Nephron progenitor cell (in vitro differentiated cells): ENCODE measurements around the gene SEMA3F.

Source experiments
- DNase-seq: peaks from one replicate; pipeline ENCODE4 v3.0.0; 2021
- H3K27ac Mint-ChIP-seq: 2 replicates; pipeline ENCODE4 v1.8.0; 2021; ENCODE audit warnings: mild to moderate bottlenecking, moderate library complexity, mixed read lengths
- H3K27me3 Mint-ChIP-seq: 2 replicates; pipeline ENCODE4 v1.8.0; 2021; ENCODE audit warnings: mild to moderate bottlenecking, low read depth, mixed read lengths; ENCODE audit not compliant: poor library complexity
- H3K36me3 Mint-ChIP-seq: 2 replicates; pipeline ENCODE4 v1.8.0; 2021; ENCODE audit warnings: low read depth, mixed read lengths
- H3K4me1 Mint-ChIP-seq: 2 replicates; pipeline ENCODE4 v1.8.0; 2021; ENCODE audit warnings: mixed read lengths
- H3K4me3 Mint-ChIP-seq: 2 replicates; pipeline ENCODE4 v1.8.0; 2021; ENCODE audit warnings: mild to moderate bottlenecking, moderate library complexity, mixed read lengths
- H3K9me3 Mint-ChIP-seq: 2 replicates; pipeline ENCODE4 v1.8.0; 2021; ENCODE audit warnings: mild to moderate bottlenecking, moderate library complexity, mixed read lengths
- CTCF ChIP-seq: fragments of 200-600 bp; sonication (generic); IDR thresholded peaks from 2 replicates; pipeline ENCODE4 v1.5.0; 2021; ENCODE audit warnings: antibody characterized with exemption

SEMA3F gene

GRCh38 chr3:50202353-50203112, 47.4 kb downstream of the SEMA3F start:
- peak overlapping the region; percentile 56 for H3K4me3 Mint-ChIP-seq
- no peaks in the 10 kb centered on the region for H3K9me3 Mint-ChIP-seq
- TF ChIP-seq CTCF, result no peak
- peak overlapping the region; percentile 14 for H3K27ac Mint-ChIP-seq
- H3K27me3 Mint-ChIP-seq, result peaks cover 21% of the 10 kb centered on the region
- no peak for DNase-seq
- H3K36me3 Mint-ChIP-seq, result no peaks in the 10 kb centered on the region
- H3K4me1 Mint-ChIP-seq, result peaks cover 39% of the 10 kb centered on the region

GRCh38 chr3:50203113-50203808, 48.1 kb downstream of the SEMA3F start:
- Mint-ChIP-seq H3K4me1 (peaks cover 40% of the 10 kb centered on the region), H3K27me3 (peaks cover 23% of the 10 kb centered on the region), H3K9me3 (no peaks in the 10 kb centered on the region), H3K36me3 (no peaks in the 10 kb centered on the region), H3K27ac (peak overlapping the region; percentile 14), H3K4me3 (peak overlapping the region; percentile 56)
- DNase-seq, result no peak
- TF ChIP-seq CTCF, result no peak

GRCh38 chr3:50203809-50204803, 49.0 kb downstream of the SEMA3F start:
- no peak for DNase-seq
- no peak for TF ChIP-seq CTCF
- no peaks in the 10 kb centered on the region for H3K36me3 Mint-ChIP-seq
- peaks cover 28% of the 10 kb centered on the region for H3K27me3 Mint-ChIP-seq
- H3K4me1 Mint-ChIP-seq, result peaks cover 47% of the 10 kb centered on the region
- no peak overlapping the region for H3K27ac Mint-ChIP-seq
- peak overlapping the region; percentile 49 for H3K4me3 Mint-ChIP-seq
- no peaks in the 10 kb centered on the region for H3K9me3 Mint-ChIP-seq

- H3K9me3 Mint-ChIP-seq, result no peaks in the 10 kb centered on the region
- peaks cover 47% of the 10 kb centered on the region for H3K4me1 Mint-ChIP-seq
- no peak for TF ChIP-seq CTCF
- peaks cover 28% of the 10 kb centered on the region for H3K27me3 Mint-ChIP-seq
- H3K36me3 Mint-ChIP-seq, result no peaks in the 10 kb centered on the region
- peak; percentile 82 for DNase-seq
- no peak within 1 kb of the TSS for H3K27ac Mint-ChIP-seq
- H3K4me3 Mint-ChIP-seq, result peak within 1 kb of the TSS; percentile 77
Observed at GRCh38 chr3:50204804-50205412, 49.8 kb downstream of the SEMA3F start, which contains the start of gene SLC38A3. TSS of gene SLC38A3 (plus strand) at chr3:50205271. CDS start at chr3:50214200, 8,929 bp downstream.

- H3K36me3 Mint-ChIP-seq, result no peaks in the 10 kb centered on the region
Observed at GRCh38 chr3:50205413-50206276, 50.5 kb downstream of the SEMA3F start.

More at GRCh38 chr3:50205413-50206276, 50.5 kb downstream of the SEMA3F start:
- no peak overlapping the region for H3K27ac Mint-ChIP-seq
- TF ChIP-seq CTCF, result no peak
- H3K9me3 Mint-ChIP-seq, result no peaks in the 10 kb centered on the region
- H3K4me1 Mint-ChIP-seq, result peaks cover 46% of the 10 kb centered on the region
- H3K4me3 Mint-ChIP-seq, result peak overlapping the region; percentile 77
- DNase-seq, result peak; percentile 63
- peaks cover 28% of the 10 kb centered on the region for H3K27me3 Mint-ChIP-seq
